H1 (cell line): ENCODE results near the gene FBH1. TPM values are rescaled to one million over a fixed set of nuclear protein-coding genes. Genes with fewer than 3 reads are reported as not detected.
A peak's percentile ranks its signal among the peaks of the same experiment; 100 is the strongest.
"Not testable (repeated sequence)": the region's sequence is repeated elsewhere in the genome, so short reads cannot be mapped to it uniquely, and the experiment has no call there.

Source experiments
- CTCF ChIA-PET: fragments of 300-600 bp; sonication (Branson Sonifier 250); formaldehyde crosslinking; loops from one replicate; lab custom pipeline; 2021; ENCODE audit not compliant: partially characterized antibody; lab: Charles Lee
- POLR2A ChIA-PET: fragments of 300-600 bp; sonication (Branson Sonifier 250); formaldehyde crosslinking; loops from one replicate; lab custom pipeline; 2021; ENCODE audit warnings: inconsistent platforms; ENCODE audit not compliant: partially characterized antibody; lab: Charles Lee
- DNase-seq, 2 experiments: peaks; one replicate each; pipeline versions ENCODE4 v3.0.0 to v3.0.0-alpha.2; 2010 to 2022; ENCODE audit warnings: low spot score in 2 of 2, low read depth in 1 of 2, mixed read lengths in 1 of 2
- FAIRE-seq: peaks from 2 replicates; lab custom pipeline; 2011; peaks lifted over from hg19 to GRCh38; lab: Jason Lieb, UNC
- H2AFZ ChIP-seq: 2 replicates; pipeline ENCODE4 v1.8.1; 2012; ENCODE audit warnings: low read length, inconsistent platforms
- H2AK5ac ChIP-seq: 2 replicates; pipeline ENCODE4 v1.6.1; 2013; ENCODE audit warnings: low read depth, low read length
- H2BK120ac ChIP-seq: replicated peaks from 2 replicates; pipeline ENCODE3; 2013; ENCODE audit warnings: low read depth, low read length, inconsistent platforms
- H2BK12ac ChIP-seq: 2 replicates; pipeline ENCODE4 v1.6.1; 2013; ENCODE audit warnings: low read depth, low read length
- H2BK15ac ChIP-seq: 2 replicates; pipeline ENCODE4 v1.6.1; 2013; ENCODE audit warnings: low read length
- H2BK20ac ChIP-seq: 2 replicates; pipeline ENCODE4 v1.6.1; 2013; ENCODE audit warnings: low read length
- H2BK5ac ChIP-seq: 2 replicates; pipeline ENCODE4 v1.6.1; 2013; ENCODE audit warnings: low read depth, low read length
- H3K14ac ChIP-seq: 2 replicates; pipeline ENCODE4 v1.6.1; 2013; ENCODE audit warnings: inconsistent platforms; ENCODE audit not compliant: insufficient read length
- H3K18ac ChIP-seq: 2 replicates; pipeline ENCODE4 v1.6.1; 2013; ENCODE audit warnings: low read length; ENCODE audit errors: extremely low read depth
- H3K23ac ChIP-seq: 2 replicates; pipeline ENCODE4 v1.6.1; 2013; ENCODE audit warnings: inconsistent platforms; ENCODE audit not compliant: insufficient read length
- H3K23me2 ChIP-seq: 2 replicates; pipeline ENCODE4 v1.6.1; 2013; ENCODE audit warnings: low read depth, low read length
- H3K27ac ChIP-seq: 2 replicates; pipeline ENCODE4 v1.6.1; 2011; ENCODE audit warnings: low read depth, low read length, inconsistent platforms
- H3K27me3 ChIP-seq, 4 experiments: replicated peaks in 1 of 4; 1 replicate in 1 of 4; 2 replicates in 3 of 4; pipeline versions ENCODE4 v1.6.1 to v1.8.1; 2011 to 2013; ENCODE audit warnings: low read length in 3 of 4, mild to moderate bottlenecking in 3 of 4, inconsistent platforms in 2 of 4, mixed read lengths in 2 of 4, moderate library complexity in 1 of 4; ENCODE audit not compliant: control insufficient read depth in 3 of 4, insufficient read depth in 3 of 4; ENCODE audit errors: extremely low read depth in 1 of 4
- H3K36me3 ChIP-seq, 4 experiments: 2 replicates each; pipeline versions ENCODE4 v1.6.1 to v1.8.1; 2011 to 2013; ENCODE audit warnings: mild to moderate bottlenecking in 4 of 4, low read length in 3 of 4, moderate library complexity in 2 of 4, control low read depth in 1 of 4, inconsistent platforms in 1 of 4; ENCODE audit not compliant: insufficient read depth in 4 of 4, control insufficient read depth in 2 of 4
- H3K4ac ChIP-seq: replicated peaks from 2 replicates; pipeline ENCODE3; 2013; ENCODE audit warnings: low read length, low read depth, mixed read lengths, inconsistent platforms; ENCODE audit not compliant: insufficient read length
- H3K4me1 ChIP-seq, 4 experiments: replicated peaks in 1 of 4; 1 replicate in 1 of 4; 2 replicates in 3 of 4; pipeline versions ENCODE4 v1.6.1 to v1.8.1; 2011 to 2013; ENCODE audit warnings: low read length in 3 of 4, inconsistent platforms in 2 of 4, mixed read lengths in 1 of 4; ENCODE audit not compliant: insufficient read depth in 4 of 4, control insufficient read depth in 3 of 4
- H3K4me2 ChIP-seq, 2 experiments: 2 replicates each; pipeline versions ENCODE4 v1.6.1 to v1.8.1; 2011 to 2013; ENCODE audit warnings: low read depth in 2 of 2, low read length in 2 of 2, control low read depth in 1 of 2, inconsistent platforms in 1 of 2, mild to moderate bottlenecking in 1 of 2; ENCODE audit not compliant: insufficient read depth in 1 of 2
- H3K4me3 ChIP-seq, 4 experiments: fragments of 200-600, 300-600 bp in 1 of 4; sonication (generic), shearing (Covaris generic), sonication (Bioruptor Twin) in 1 of 4; 2 replicates each; pipeline versions ENCODE4 v1.5.1 to v1.8.1; 2011 to 2016; ENCODE audit warnings: low read length in 4 of 4, low read depth in 3 of 4, control low read depth in 2 of 4, inconsistent platforms in 2 of 4, mild to moderate bottlenecking in 2 of 4, mixed read lengths in 1 of 4, moderate library complexity in 1 of 4; ENCODE audit not compliant: insufficient read depth in 2 of 4; ENCODE audit errors: extremely low read depth in 1 of 4
- H3K56ac ChIP-seq: replicated peaks from 2 replicates; pipeline ENCODE3; 2013; ENCODE audit warnings: low read depth, mild to moderate bottlenecking, mixed read lengths, low read length, inconsistent platforms; ENCODE audit not compliant: insufficient read length
- H3K79me1 ChIP-seq: 2 replicates; pipeline ENCODE4 v1.6.1; 2013; ENCODE audit warnings: low read depth, low read length, control low read depth
- H3K79me2 ChIP-seq, 2 experiments: 2 replicates each; pipeline versions ENCODE4 v1.6.1 to v1.8.1; 2012 to 2013; ENCODE audit warnings: low read length in 2 of 2, mild to moderate bottlenecking in 2 of 2, inconsistent platforms in 1 of 2; ENCODE audit not compliant: insufficient read depth in 2 of 2, control insufficient read depth in 1 of 2
- H3K9ac ChIP-seq, 4 experiments: replicated peaks in 1 of 4; 1 replicate in 1 of 4; 2 replicates in 3 of 4; pipeline versions ENCODE4 v1.6.1 to v1.8.1; 2011 to 2013; ENCODE audit warnings: low read depth in 3 of 4, low read length in 3 of 4, control low read depth in 2 of 4, mild to moderate bottlenecking in 2 of 4, moderate library complexity in 2 of 4, inconsistent platforms in 1 of 4; ENCODE audit errors: extremely low read depth in 1 of 4
- H3K9me3 ChIP-seq, 2 experiments: 2 replicates each; pipeline versions ENCODE4 v1.6.1 to v1.8.1; 2012 to 2013; ENCODE audit warnings: mild to moderate bottlenecking in 2 of 2, moderate library complexity in 2 of 2, control low read depth in 1 of 2, inconsistent platforms in 1 of 2, low read depth in 1 of 2, low read length in 1 of 2, mixed read lengths in 1 of 2; ENCODE audit not compliant: insufficient read depth in 2 of 2
- H4K20me1 ChIP-seq, 2 experiments: replicated peaks in 1 of 2; 2 replicates each; pipeline versions ENCODE3 to v1.8.1; 2011 to 2013; ENCODE audit warnings: inconsistent platforms in 2 of 2, low read length in 2 of 2, mild to moderate bottlenecking in 1 of 2; ENCODE audit not compliant: insufficient read depth in 2 of 2, control insufficient read depth in 1 of 2
- H4K5ac ChIP-seq: 2 replicates; pipeline ENCODE4 v1.6.1; 2013; ENCODE audit warnings: low read length, low read depth, mixed read lengths, inconsistent platforms; ENCODE audit not compliant: insufficient read length
- H4K8ac ChIP-seq: 2 replicates; pipeline ENCODE4 v1.8.0; 2013; ENCODE audit warnings: mild to moderate bottlenecking, moderate library complexity, low read length, inconsistent platforms; ENCODE audit not compliant: insufficient read depth; ENCODE audit errors: extremely low read depth
- H4K91ac ChIP-seq: replicated peaks from 2 replicates; pipeline ENCODE3; 2013; ENCODE audit warnings: low read length, mixed read lengths, inconsistent platforms; ENCODE audit not compliant: insufficient read length
- WGBS, 2 experiments: shearing (Covaris generic) in 1 of 2; methylation state at CpG; one replicate each; pipeline versions ENCODE4 v1.1.6 to v1.1.7; 2013 to 2015; ENCODE audit warnings: low lambda C conversion rate in 2 of 2, mixed read lengths in 2 of 2, inconsistent platforms in 1 of 2, low coverage in 1 of 2, missing lambda C conversion rate in 1 of 2; ENCODE audit not compliant: insufficient replicate concordance in 2 of 2, insufficient coverage in 1 of 2, insufficient read length in 1 of 2; ENCODE audit errors: extremely low coverage in 1 of 2, missing lambda C conversion rate in 1 of 2; 5-methylcytosine and 5-hydroxymethylcytosine counted together
- polyA plus RNA-seq, 7 experiments: library from polyadenylated mRNA; depleted of rRNA in 3 of 7; stranded (reverse) in 5 of 7; unstranded in 2 of 7; fragments of >200 nt in 5 of 7; fragments of 200-250 nt in 2 of 7; gene quantifications; 1 replicate in 5 of 7; 2 replicates in 1 of 7; 4 replicates in 1 of 7; pipeline versions ENCODE4 v1.2.1 to v1.2.3, GENCODE V29; 2011 to 2013; ENCODE audit warnings: missing spikeins in 2 of 7, mixed read lengths in 2 of 7
- total RNA-seq: library from RNA; stranded (reverse); fragmentation: NEBNext Ultra II Directional; extraction: Animal tissue kit (Norgen Biotek cat#: 25700); gene quantifications from 2 replicates; pipeline ENCODE4 v1.2.1, GENCODE V29; 2021

The FBH1 gene
- total and polyA plus RNA-seq, 2 of the 8 experiments (the other 6 are each of a cell fraction or from before 2014, with no cell fraction given) = 31.1 to 51.8 TPM

GRCh38 chr10:5946419-5946775 lies 56.4 kb downstream of the FBH1 start:
- H3K18ac ChIP-seq, H3K79me1 ChIP-seq, H3K9ac ChIP-seq, H2BK15ac ChIP-seq, H2AFZ ChIP-seq, H4K20me1 ChIP-seq, H3K4me2 ChIP-seq, H3K4ac ChIP-seq, H2BK5ac ChIP-seq, DNase-seq, H2BK120ac ChIP-seq, H3K27ac ChIP-seq, H4K8ac ChIP-seq, H3K36me3 ChIP-seq, H3K27me3 ChIP-seq, H3K4me3 ChIP-seq, H3K56ac ChIP-seq, FAIRE-seq, H3K23ac ChIP-seq, H3K14ac ChIP-seq, H3K23me2 ChIP-seq, H3K9me3 ChIP-seq, H3K79me2 ChIP-seq, H4K91ac ChIP-seq, H4K5ac ChIP-seq: not testable (repeated sequence)
- ChIA-PET CTCF (interaction anchor here (0.9 to 1.9 kb wide), 2 partner anchors 17 to 140 kb away, joined by 3 to 7 read pairs; no protein-coding TSS in a partner anchor), POLR2A (interaction anchor here (0.6 to 1.2 kb wide), 2 partner anchors 9 to 40 kb away, joined by 3 read pairs; no protein-coding TSS in a partner anchor)
- Histone ChIP-seq H2BK20ac (0 out of 2 replicates have a peak overlapping the region, but pooled peaks have one; percentile 34), H2AK5ac (0 out of 2 replicates have a peak overlapping the region, but pooled peaks have one; percentile 26), H2BK12ac (0 out of 2 replicates have a peak overlapping the region, but pooled peaks have one; percentile 43), H3K4me1 (peaks cover 0 to 14% (median 7%) of the 10 kb centered on the region in 4 experiments; a peak in 6 of 7 replicates)
- WGBS, 2 experiments = 94% methylated on average over 10 of the region's 10 CpGs; no CpG with 5 or more reads in 1 of the 2 experiments
